HTR-8/SVneo (cell line): Measurements from ENCODE around the gene C9orf57.
"Not testable (repeated sequence)": the region's sequence is repeated elsewhere in the genome, so short reads cannot be mapped to it uniquely, and the experiment has no call there.

Experiments
- DNase-seq: peaks from one replicate; pipeline ENCODE4 v3.0.0; 2011; ENCODE audit warnings: low spot score, mixed read lengths; ENCODE audit not compliant: insufficient read length
- FAIRE-seq: peaks from 2 replicates; lab custom pipeline; 2011; peaks lifted over from hg19 to GRCh38; lab: Jason Lieb, UNC

The C9orf57 gene

DNA sequence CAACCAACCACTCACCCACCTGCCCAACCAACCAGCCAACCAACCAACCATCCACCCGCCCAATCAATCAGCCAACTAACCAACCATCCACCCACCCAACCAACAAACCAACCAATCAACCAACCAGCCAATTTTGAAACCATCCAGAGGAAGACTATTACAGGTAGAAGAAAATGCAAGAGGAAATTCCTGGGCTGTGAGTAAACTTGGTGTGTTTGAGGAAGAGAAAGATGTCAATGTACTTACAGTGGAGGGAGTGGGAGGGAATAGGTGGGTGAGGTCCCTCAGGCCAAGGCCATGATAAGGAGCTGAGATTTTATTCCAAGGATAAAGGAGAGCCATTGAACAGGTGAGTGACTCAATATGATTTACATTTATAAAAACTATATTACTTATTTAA, 30.4 kb downstream of the C9orf57 start:
- FAIRE-seq, result no peak
- no peak for DNase-seq

DNA sequence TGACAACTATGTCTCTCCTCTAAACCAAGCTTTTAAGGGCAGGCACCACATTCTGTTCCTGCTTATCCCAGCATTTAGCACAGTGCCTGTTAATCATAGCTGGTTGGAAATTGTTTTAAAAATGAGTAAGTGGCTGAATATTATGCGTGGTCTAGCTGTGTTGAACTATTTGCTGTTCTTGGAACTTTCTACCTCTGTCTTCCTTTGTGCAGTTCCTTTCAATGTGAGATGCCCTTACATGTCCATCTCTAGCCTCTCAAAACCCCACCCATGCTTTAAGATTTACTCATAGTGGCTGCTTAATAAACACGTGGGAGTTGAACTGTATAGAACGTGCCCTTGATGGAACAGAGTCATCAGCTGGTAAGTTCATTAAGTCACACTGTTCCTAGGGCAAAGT, 34.5 kb downstream of the C9orf57 start:
- DNase-seq (no peak), FAIRE-seq (no peak)

DNA sequence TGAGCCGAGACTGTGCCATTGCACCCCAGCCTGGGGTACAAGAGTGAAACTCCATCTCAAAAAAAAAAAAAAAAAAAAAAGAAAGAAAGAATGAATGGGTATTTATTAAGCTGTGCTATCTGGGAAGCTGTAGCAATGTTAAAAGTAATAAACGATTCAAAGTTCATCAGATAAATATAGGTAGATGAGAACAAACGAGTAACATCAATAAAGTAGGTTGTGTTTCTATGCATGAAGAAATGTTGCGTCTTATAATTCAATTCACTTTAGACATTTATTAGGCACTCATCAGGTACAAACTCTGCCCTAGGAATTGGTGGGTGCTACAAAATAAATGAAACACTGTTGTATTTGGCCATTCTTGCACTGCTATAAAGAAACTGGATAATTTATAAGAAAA, 36.8 kb downstream of the C9orf57 start:
- no peak for FAIRE-seq
- DNase-seq, result no peak

DNA sequence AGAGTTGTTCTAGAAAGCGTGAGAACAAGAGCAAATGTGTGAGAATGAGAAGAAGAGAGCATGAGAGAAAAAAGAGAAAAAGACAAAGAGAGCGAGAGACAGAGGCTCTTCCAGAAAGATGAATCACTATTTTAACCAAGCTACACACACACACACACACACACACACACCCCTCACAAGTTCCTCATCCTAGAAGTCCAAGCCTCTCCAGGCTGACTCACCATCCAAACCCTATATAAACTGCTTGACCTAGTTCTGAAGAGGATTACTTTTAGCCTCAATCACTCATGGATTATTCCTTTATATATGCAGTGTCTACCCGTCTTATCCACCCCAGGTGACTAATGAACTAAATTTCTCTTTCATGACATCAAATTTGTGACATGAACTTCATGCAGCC, 37.6 kb downstream of the C9orf57 start:
- FAIRE-seq (no peak), DNase-seq (no peak)

DNA sequence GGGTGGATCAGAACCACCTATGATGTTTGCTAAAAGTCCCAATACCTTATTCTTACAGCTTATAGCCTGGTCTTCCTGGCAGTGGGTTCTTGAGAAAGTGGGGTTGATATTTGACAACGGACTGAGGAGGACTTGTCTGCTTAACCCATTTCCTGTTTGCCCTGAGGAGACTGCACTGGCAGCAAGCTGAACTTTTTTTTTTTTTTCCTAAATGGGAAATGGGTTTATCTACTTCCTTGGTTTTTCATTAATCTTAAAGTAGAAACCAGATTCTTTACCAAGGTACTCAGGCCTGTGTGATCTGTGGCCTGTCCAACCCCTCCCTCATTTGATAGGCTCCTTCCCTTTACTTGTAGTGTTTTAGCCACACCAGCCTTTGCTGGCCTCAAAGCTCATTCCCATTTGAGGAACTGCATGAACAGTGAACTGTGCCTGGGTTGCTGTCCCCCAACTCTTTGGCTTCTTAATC, 47.1 kb downstream of the C9orf57 start:
- FAIRE-seq (no peak), DNase-seq (no peak)

DNA sequence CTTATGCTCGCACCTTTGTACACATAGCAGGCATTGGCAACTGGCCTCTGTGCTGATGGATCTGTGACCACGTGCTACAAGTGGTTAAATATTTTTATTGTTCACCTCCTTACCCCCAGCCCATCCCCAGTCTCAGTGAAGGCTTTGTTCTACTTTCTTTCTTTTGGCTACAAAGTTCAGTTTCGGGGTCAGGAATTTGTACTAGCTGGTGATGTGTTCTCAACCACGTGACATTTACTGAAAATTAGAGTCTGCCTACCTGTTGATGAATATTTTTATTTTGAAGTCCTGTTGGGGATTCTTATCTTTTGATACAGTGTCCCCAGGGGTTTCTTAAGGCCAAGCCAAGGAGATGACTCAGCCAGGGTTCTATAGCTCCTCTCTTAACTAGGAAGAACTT, 47.8 kb downstream of the C9orf57 start:
- FAIRE-seq, result no peak
- no peak for DNase-seq

DNA sequence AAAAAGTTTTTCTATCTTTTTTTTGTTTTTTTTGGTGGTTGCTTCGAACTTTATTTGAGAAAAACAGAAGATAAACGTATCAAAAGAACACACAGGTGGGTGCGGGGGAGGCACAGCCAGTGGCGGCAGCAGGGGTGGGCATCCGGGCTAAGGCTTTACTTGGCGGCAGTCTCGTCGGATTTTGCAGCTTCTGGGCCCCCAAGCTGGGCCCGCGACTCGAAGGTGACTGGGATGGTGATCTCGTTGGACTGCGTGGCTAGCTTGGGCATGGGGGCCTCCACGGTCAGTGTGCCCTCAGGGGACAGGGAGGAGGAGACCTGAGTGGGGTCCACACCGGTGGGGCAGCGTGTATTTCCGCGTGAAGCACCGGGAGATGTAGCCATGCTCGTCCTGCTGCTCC, 52.7 kb downstream of the C9orf57 start:
- not testable (repeated sequence) for DNase-seq, FAIRE-seq

DNA sequence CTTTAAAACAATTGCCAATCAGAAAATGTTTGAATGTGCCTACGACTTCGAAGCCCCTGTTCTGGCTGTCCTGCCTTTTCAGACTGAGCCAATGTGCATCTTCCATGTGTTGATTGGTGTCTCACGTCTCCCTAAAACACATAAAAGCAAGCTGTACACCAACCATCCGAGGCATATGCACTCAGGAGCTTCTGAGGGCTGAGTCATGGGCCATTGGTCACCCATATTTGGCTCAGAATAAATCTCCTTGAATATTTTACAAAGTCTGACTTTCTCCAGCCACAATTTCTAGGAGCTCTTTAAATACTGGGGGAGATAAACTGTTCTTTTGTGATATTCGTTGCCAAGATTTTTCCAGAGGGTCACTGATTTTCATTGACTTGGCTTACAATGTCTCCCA, 53.9 kb downstream of the C9orf57 start:
- FAIRE-seq (no peak), DNase-seq (no peak)

DNA sequence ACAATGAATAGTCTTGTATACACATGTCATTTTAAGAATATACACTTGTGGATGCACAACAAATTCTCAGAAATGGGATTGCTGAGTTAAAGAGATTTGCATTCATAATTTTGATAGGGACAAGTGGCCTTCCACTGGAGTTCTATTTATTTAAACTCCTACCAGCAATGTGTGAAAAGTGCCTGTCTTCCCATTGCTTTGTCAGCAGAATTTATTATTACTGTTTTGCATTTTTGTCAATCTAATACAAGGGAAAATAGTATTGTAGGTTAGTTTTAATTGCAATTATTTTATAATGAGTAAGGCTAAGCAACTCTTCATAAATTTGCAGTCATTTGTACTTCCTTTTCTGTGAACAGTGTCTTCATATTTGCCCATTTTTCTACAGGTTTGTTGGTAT, 55.0 kb downstream of the C9orf57 start:
- FAIRE-seq (no peak), DNase-seq (no peak)
